Immature natural killer cell (primary cell): ENCODE results near the gene WSB2. TPM values are rescaled to one million over a fixed set of nuclear protein-coding genes. Genes with fewer than 3 reads are reported as not detected.

ENCODE experiments used
- polyA plus RNA-seq, 3 donors: library from polyadenylated mRNA; unstranded; fragments of 300-500 nt; fragmentation: Illumina TruSeq; gene quantifications; one replicate each; pipeline ENCODE4 v1.2.3, GENCODE V29; 2021

WSB2 gene
- polyA plus RNA-seq, 3 donors from 2014 or later: 18.7 to 20.3 (median 18.8) TPM

Other genes with a start within 250 kb of the WSB2 start
- not detected for gene KSR2, start 92.2 kb downstream of the WSB2 start, polyA plus RNA-seq
- gene RFC5, start 44.5 kb downstream of the WSB2 start, polyA plus RNA-seq: 10 to 100 TPM; 14.3 to 25.5 (median 16.9) TPM
- 1 to 10 TPM in 2 of 3 donors, under 1 TPM in 1; 0.24 to 1.6 (median 1.0) TPM for gene VSIG10, start 42.8 kb upstream of the WSB2 start, polyA plus RNA-seq
- gene PEBP1, start 74.9 kb upstream of the WSB2 start, polyA plus RNA-seq: 100 to 1,000 TPM; 145 to 163 (median 161) TPM